H1 (cell line): Measurements from ENCODE around the gene PLA2G4E. TPM values are rescaled to one million over a fixed set of nuclear protein-coding genes. Genes with fewer than 3 reads are reported as not detected.

ENCODE experiments used
- SUZ12 ChIP-seq: fragments of 200-600 bp; sonication (generic); IDR thresholded peaks from 2 replicates; pipeline ENCODE4 v1.6.1; 2012; ENCODE audit warnings: mild to moderate bottlenecking, inconsistent platforms, low read length, moderate library complexity, mixed read lengths
- polyA plus RNA-seq, 7 experiments: library from polyadenylated mRNA; depleted of rRNA in 3 of 7; stranded (reverse) in 5 of 7; unstranded in 2 of 7; fragments of >200 nt in 5 of 7; fragments of 200-250 nt in 2 of 7; gene quantifications; 1 replicate in 5 of 7; 2 replicates in 1 of 7; 4 replicates in 1 of 7; pipeline versions ENCODE4 v1.2.1 to v1.2.3, GENCODE V29; 2011 to 2013; ENCODE audit warnings: missing spikeins in 2 of 7, mixed read lengths in 2 of 7
- total RNA-seq: library from RNA; stranded (reverse); fragmentation: NEBNext Ultra II Directional; extraction: Animal tissue kit (Norgen Biotek cat#: 25700); gene quantifications from 2 replicates; pipeline ENCODE4 v1.2.1, GENCODE V29; 2021

PLA2G4E gene
- total and polyA plus RNA-seq, 2 of the 8 experiments (the other 6 are each of a cell fraction or from before 2014, with no cell fraction given) = 0.03 TPM; not detected in 1

DNA sequence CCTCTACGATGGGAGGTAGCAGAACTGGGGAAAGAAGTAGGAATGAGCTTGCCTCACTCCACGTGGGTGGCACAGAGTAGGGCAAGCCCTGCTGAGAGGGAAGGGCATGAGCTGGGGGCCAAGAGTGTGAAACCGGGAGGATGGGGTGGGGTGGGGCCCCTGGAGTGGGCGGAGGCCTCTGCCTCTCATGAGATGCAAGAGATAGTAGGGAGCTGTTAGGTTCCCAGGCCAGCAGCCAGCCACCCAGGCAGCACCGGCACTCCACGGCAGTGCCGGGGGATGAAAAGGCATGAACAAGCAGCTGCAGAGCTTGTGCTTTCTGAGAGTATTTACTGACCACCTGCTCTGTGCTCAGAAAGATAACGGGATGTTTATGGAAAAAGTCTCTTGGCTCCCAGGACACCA, 24.4 kb upstream of the PLA2G4E start (continued):
- TF ChIP-seq SUZ12 = no peak
